A549 (cell line): ENCODE results near the gene BACH1.

Source experiments
- BCL3 ChIP-seq: fragments of >200 bp; sonication (Bioruptor Twin); formaldehyde crosslinking; IDR thresholded peaks from 3 replicates; pipeline ENCODE4 v1.6.1; 2016
- CEBPB ChIP-seq, 2 experiments: fragments of >200 bp in 1 of 2; sonication (Bioruptor Twin) in 1 of 2; formaldehyde crosslinking in 1 of 2; IDR thresholded peaks; 2 replicates each; pipeline ENCODE4 v1.6.1; 2012 to 2016
- CTCF ChIP-seq: fragments of >200 bp; sonication (Bioruptor Twin); formaldehyde crosslinking; IDR thresholded peaks from 3 replicates; pipeline ENCODE4 v1.5.1; 2016
- EHMT2 ChIP-seq: fragments of 200-600 bp; sonication (generic); IDR thresholded peaks from 2 replicates; pipeline ENCODE4 v1.6.1; 2016; ENCODE audit warnings: antibody characterized with exemption, low read depth, mild to moderate bottlenecking, moderate library complexity
- HDAC2 ChIP-seq: fragments of 200-600 bp; sonication (generic); IDR thresholded peaks from 2 replicates; pipeline ENCODE4 v1.6.1; 2016
- HOXA7 ChIP-seq: fragments of 250-450 bp; sonication (Bioruptor Pico); IDR thresholded peaks from 2 replicates; pipeline ENCODE4 v1.5.0; 2020; ENCODE audit warnings: mild to moderate bottlenecking, moderate library complexity
- MAFK ChIP-seq: fragments of 450-650 bp; IDR thresholded peaks from 2 replicates; pipeline ENCODE4 v1.6.1; 2014; ENCODE audit not compliant: partially characterized antibody
- PBX3 ChIP-seq: IDR thresholded peaks from 2 replicates; pipeline ENCODE4 v1.6.1; 2012
- POLR2A ChIP-seq: IDR thresholded peaks from 2 replicates; pipeline ENCODE4 v1.6.1; 2012; ENCODE audit warnings: mild to moderate bottlenecking, low read length
- TP53 ChIP-seq: fragments of 250-450 bp; sonication (Bioruptor Pico); IDR thresholded peaks from 2 replicates; pipeline ENCODE4 v1.5.0; 2021; ENCODE audit warnings: mild to moderate bottlenecking, moderate library complexity

GRCh38 chr21:29297483-29298347 is 1.0 kb upstream of the BACH1 start:
- no peak for TF ChIP-seq CTCF
- TF ChIP-seq EHMT2, result no peak
- TF ChIP-seq TP53 (CRISPR knock-in tag), result no peak
- TF ChIP-seq PBX3, result no peak
- TF ChIP-seq HDAC2, result no peak
- no peak for TF ChIP-seq BCL3
- no peak for TF ChIP-seq POLR2A
- TF ChIP-seq CEBPB (IDR thresholded peaks at IDR 0.05), result no peak
- no peak for TF ChIP-seq HOXA7 (CRISPR knock-in tag)
- TF ChIP-seq MAFK, result no peak
